ENCODE data around the gene THBS2.
"Not testable (repeated sequence)": the region's sequence is repeated elsewhere in the genome, so short reads cannot be mapped to it uniquely, and the experiment has no call there.

The THBS2 gene

DNA sequence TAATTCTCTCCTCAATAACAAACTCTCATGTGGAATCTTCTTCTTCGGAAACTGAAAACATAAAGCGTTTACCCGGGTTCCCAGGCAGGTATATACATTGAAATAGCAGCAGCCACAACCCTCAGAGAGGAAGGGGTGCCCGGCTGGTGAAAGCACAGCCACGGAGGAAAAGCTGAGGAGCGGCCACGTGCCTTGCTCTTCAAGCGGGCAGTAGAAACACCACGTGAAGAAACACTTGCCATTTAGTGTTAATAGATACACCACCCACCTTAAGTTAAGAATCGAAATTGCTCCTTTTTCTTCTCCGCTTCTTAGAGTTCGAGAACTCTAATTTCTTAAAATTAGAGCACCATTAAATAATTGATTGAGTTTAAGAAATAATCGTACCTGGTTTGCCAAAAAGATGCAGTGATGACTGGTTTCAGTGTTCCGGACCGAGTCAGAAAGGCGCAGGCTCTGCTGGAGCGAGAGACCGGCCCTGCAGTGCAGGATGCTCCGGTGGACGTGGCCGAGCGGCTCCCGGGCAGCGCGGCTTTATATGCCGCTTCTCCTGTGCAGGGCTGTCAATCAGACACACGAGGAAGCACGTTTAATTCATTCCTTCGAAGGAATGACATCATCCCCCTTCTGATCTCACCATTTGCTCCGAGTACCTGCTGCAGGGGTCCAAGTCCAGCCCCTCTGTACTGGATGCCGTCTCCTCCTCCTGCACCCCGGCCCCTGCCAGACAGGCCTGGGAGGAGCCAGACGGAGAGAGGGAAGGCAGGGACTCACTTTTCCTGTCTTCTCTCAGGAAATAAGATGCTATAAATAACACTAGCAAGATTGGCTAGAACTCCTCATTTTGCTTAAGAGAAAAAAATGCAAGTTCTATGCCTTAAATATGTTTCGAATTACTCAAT, at the start of gene THBS2:
Gene THBS2 (minus strand): TSS at position 510 of the 902 bp plus-strand sequence. CDS start 3,062 bp downstream, outside the sequence.
- DNase-seq (ENCODE audit: low read depth in 4 of 4, low spot score in 1 of 4): no peak

- DNase-seq (ENCODE audit: low read depth in 4 of 4, low spot score in 1 of 4): no peak
Observed at GRCh38 chr6:169302716-169303115, 49.1 kb upstream of the THBS2 start.

DNA sequence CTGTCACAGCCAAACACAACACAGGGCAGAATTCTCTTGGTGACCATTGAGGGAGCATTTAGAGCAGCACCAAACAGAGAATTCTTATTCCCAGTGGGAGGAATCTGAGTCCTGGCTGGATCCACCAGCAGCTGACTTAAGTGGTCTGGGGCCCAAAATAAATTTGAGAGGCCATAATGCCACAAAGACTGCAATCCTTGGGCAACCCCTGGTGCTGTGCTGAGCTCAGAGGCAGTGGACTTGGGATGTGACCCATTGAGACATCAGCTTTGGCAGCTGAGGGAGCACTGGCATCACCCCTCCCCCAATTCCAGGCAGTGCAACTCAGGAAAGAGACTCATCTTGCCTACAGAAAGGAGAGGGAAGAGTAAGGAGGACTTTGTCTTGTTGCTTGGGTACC, 48.6 kb upstream of the THBS2 start:
- no peak for DNase-seq (ENCODE audit: low read depth in 4 of 4, low spot score in 1 of 4)

GRCh38 chr6:169300916-169301315, 47.3 kb upstream of the THBS2 start:
- no peak for DNase-seq (ENCODE audit: low read depth in 4 of 4, low spot score in 1 of 4)

DNA sequence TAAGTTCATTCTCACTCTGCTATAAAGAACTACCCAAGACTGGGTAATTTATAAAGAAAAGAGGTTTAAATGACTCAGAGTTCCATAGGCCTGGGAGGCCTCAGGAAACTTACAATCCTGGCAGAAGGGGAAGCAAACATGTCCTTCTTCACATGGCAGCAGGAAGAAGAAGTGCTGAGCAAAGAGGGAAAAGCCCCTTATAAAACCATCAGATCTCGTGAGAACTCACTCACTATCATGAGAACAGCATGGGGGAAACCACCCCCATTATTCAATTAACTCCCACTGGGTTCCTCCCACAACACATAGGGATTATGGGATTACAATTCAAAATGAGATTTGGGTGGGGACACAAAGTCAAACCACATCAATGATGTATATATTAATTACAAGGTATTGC, 45.0 kb upstream of the THBS2 start:
- DNase-seq (ENCODE audit: low read depth in 4 of 4, low spot score in 1 of 4): not testable (repeated sequence)

DNA sequence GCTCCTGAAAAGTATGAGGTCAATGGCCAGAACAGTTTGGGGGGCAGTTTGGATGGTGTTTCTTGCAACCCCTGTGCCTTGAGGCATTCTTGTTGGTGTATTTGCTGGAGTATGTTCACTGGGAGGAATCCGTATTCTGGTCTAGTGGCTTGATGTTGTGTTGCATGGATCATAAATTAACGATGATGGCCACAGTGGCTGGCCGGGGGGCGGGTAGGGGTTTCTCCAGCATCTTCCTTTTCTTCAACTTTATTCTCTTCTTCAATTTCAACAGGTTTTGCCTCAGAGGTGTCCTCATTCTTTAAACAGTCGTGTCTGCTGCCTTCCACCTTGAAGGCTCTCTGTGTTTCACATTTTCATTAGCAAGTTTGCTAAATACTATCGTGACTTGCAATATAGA, 43.0 kb upstream of the THBS2 start:
- no peak for DNase-seq (ENCODE audit: low read depth in 4 of 4, low spot score in 1 of 4)

DNA sequence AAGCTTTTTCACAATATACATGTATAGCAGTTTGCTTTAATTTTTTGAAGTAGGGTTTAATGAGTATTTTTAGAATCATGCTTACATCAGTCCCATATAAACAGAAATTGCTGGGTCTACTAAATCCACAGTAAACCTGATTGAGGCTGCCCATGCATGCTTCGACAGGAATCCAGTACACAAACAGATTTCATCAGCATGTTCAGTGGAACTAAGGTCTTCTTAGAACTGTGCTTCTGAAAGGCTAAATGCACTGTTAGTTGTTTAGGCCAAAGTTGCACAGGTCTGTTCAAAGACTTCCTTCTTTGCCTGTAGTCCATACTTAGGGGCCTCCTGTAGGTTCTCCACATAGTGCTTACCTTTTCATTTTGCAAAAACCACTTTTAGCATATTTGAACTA, 42.5 kb upstream of the THBS2 start:
- no peak for DNase-seq (ENCODE audit: low read depth in 4 of 4, low spot score in 1 of 4)

- no peak for DNase-seq (ENCODE audit: low read depth in 4 of 4, low spot score in 1 of 4)
Observed at GRCh38 chr6:169293196-169293595, 39.5 kb upstream of the THBS2 start.

GRCh38 chr6:169292338-169293124, 38.9 kb upstream of the THBS2 start:
- DNase-seq (ENCODE audit: low read depth in 4 of 4, low spot score in 1 of 4): no peak

GRCh38 chr6:169291646-169292337, 38.1 kb upstream of the THBS2 start:
- DNase-seq (ENCODE audit: low read depth in 4 of 4, low spot score in 1 of 4): no peak

DNA sequence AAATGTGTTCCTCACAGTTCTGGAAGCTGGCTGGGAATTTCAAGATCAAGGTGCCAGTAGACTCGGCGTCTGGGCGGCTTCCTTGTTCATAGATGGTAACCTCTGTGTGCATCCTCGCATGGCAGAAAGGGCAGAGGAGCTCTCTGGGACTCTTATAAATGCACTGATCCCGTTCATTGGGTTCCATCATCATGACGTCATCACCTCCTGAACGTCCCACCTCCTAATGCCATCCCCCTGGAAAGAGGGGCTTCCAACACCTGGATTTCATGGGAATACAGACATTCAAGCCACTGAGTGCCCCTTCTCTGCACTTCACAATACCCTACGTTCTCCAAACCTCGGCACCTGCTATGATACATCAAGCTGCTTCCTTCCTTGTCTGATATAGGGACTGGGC, 37.5 kb upstream of the THBS2 start:
- no peak for DNase-seq (ENCODE audit: low read depth in 4 of 4, low spot score in 1 of 4)

GRCh38 chr6:169289619-169290339, 36.1 kb upstream of the THBS2 start:
- DNase-seq (ENCODE audit: low read depth in 4 of 4, low spot score in 1 of 4): no peak

GRCh38 chr6:169289257-169289618, 35.6 kb upstream of the THBS2 start:
- DNase-seq (ENCODE audit: low read depth in 4 of 4, low spot score in 1 of 4): no peak

GRCh38 chr6:169288591-169288990, 34.9 kb upstream of the THBS2 start:
- DNase-seq (ENCODE audit: low read depth in 4 of 4, low spot score in 1 of 4): no peak

- no peak for DNase-seq (ENCODE audit: low read depth in 4 of 4, low spot score in 1 of 4)
Observed at GRCh38 chr6:169287675-169288074, 34.0 kb upstream of the THBS2 start.

DNA sequence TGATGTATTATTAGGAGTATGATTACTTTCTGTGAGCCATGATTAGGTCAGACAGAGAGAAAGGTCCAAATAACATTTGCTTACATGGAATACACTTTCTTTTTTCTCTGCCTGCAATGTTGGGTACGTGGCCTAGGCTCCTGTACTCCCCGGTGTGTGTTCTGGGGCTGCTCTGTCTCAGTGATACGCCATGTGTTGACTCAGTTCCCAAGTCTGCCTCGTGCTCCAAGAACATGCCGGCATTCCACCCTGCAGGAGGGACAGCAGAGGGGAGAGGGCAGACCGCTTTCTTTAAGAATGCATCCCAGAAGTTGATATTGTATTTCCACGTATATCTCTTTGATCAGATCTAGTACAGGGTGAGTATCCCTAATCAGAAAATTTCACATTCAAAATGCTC, 33.3 kb upstream of the THBS2 start:
- no peak for DNase-seq (ENCODE audit: low read depth in 4 of 4, low spot score in 1 of 4)

- DNase-seq (ENCODE audit: low read depth in 4 of 4, low spot score in 1 of 4): no peak
Observed at GRCh38 chr6:169285165-169285564, 31.5 kb upstream of the THBS2 start.

DNA sequence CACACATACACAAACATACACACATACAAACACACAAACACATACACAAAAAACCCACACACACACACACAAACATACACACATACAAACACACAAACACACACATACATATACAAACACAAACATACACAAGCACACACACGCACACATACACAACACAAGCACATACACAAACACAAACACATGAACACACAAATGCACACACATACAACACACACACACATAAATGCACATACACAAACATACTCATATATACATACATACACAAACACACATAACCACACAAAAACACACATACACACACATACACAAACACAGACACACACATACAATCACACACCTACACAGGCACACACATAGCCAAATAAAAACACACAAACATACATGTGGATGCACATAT, 30.3 kb upstream of the THBS2 start:
- DNase-seq (ENCODE audit: low read depth in 4 of 4, low spot score in 1 of 4): no peak

DNA sequence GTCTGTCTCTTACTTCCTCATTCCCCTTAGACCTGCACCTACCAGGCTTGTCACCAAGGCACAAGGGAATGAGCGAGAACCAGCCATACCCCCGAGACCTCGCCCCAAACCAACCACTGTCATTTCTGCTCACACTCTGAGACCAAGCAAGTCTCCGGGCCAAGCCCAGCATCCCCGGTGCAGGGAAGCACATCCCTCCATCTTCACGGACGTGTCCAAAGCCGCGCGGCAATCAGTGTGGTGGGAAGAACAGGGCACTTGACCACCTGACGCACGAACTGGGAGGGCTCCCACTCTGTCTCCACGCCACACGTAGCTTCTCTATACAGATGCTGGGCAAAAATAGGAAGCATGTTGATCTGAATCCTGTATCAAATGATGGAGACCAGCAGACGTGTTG, 28.4 kb upstream of the THBS2 start:
- no peak for DNase-seq (ENCODE audit: low read depth in 4 of 4, low spot score in 1 of 4)

GRCh38 chr6:169277619-169278018, 24.0 kb upstream of the THBS2 start:
- no peak for DNase-seq (ENCODE audit: low read depth in 4 of 4, low spot score in 1 of 4)

- no peak for DNase-seq (ENCODE audit: low read depth in 4 of 4, low spot score in 1 of 4)
Observed at GRCh38 chr6:169274781-169275180, 21.1 kb upstream of the THBS2 start.
